ENCODE measurements around the gene ZNF415.

GRCh38 chr19:53136432-53136831, 3.7 kb upstream of the ZNF415 start:
- no peak for TF ChIP-seq TAF1 (IDR thresholded peaks at IDR 0.05; ENCODE audit: low read depth, low read length)
- TF ChIP-seq POLR2A (IDR thresholded peaks at IDR 0.05; ENCODE audit: low read depth, low read length), result no peak
- TF ChIP-seq POLR2AphosphoS5 (IDR thresholded peaks at IDR 0.05; ENCODE audit: low read depth, low read length), result no peak

Data from GM12891 (cell line).